Trophoblast cell (in vitro differentiated cells and primary cell): ENCODE data around the gene THRB.

Source experiments
- DNase-seq, 2 donors: peaks; one replicate each; pipeline ENCODE4 v3.0.0-alpha.2; 2016
- H2AFZ ChIP-seq: 2 replicates; pipeline ENCODE4 v1.6.1; 2013; ENCODE audit warnings: low read length, moderate library complexity, mild to moderate bottlenecking; ENCODE audit not compliant: insufficient read depth, poor library complexity
- H2AK5ac ChIP-seq: 2 replicates; pipeline ENCODE4 v1.6.1; 2013; ENCODE audit warnings: mild to moderate bottlenecking, low read length
- H2BK120ac ChIP-seq: 2 replicates; pipeline ENCODE4 v1.6.1; 2013; ENCODE audit warnings: low read length, mild to moderate bottlenecking, moderate library complexity; ENCODE audit not compliant: insufficient read depth, poor library complexity
- H2BK12ac ChIP-seq: 2 replicates; pipeline ENCODE4 v1.6.1; 2013; ENCODE audit warnings: mild to moderate bottlenecking, low read length, moderate library complexity
- H2BK5ac ChIP-seq: 2 replicates; pipeline ENCODE4 v1.6.1; 2013; ENCODE audit warnings: low read length, low read depth, moderate library complexity, mild to moderate bottlenecking; ENCODE audit not compliant: poor library complexity
- H3K14ac ChIP-seq: 2 replicates; pipeline ENCODE4 v1.6.1; 2013; ENCODE audit warnings: mild to moderate bottlenecking, low read length
- H3K18ac ChIP-seq: 2 replicates; pipeline ENCODE4 v1.6.1; 2013; ENCODE audit warnings: mild to moderate bottlenecking, low read length
- H3K23ac ChIP-seq: 2 replicates; pipeline ENCODE4 v1.6.1; 2013; ENCODE audit warnings: low read length
- H3K27ac ChIP-seq: 2 replicates; pipeline ENCODE4 v1.5.1; 2013; ENCODE audit warnings: low read depth, mild to moderate bottlenecking, inconsistent platforms, low read length, moderate library complexity
- H3K27me3 ChIP-seq: 2 replicates; pipeline ENCODE4 v1.6.1; 2013; ENCODE audit warnings: inconsistent platforms, mild to moderate bottlenecking, low read length, moderate library complexity; ENCODE audit not compliant: insufficient read depth
- H3K36me3 ChIP-seq, 2 experiments: 1 replicate in 1 of 2; 2 replicates in 1 of 2; pipeline ENCODE4 v1.6.1; 2013; ENCODE audit warnings: low read length in 2 of 2, mild to moderate bottlenecking in 2 of 2, moderate library complexity in 1 of 2; ENCODE audit not compliant: insufficient read depth in 2 of 2, control insufficient read depth in 1 of 2
- H3K4ac ChIP-seq: 2 replicates; pipeline ENCODE4 v1.6.1; 2013; ENCODE audit warnings: low read depth, mild to moderate bottlenecking, low read length, moderate library complexity
- H3K4me1 ChIP-seq, 2 experiments: 1 replicate in 1 of 2; 2 replicates in 1 of 2; pipeline ENCODE4 v1.6.1; 2013; ENCODE audit warnings: low read length in 2 of 2, mild to moderate bottlenecking in 2 of 2, moderate library complexity in 1 of 2; ENCODE audit not compliant: insufficient read depth in 2 of 2, control insufficient read depth in 1 of 2
- H3K4me2 ChIP-seq: 2 replicates; pipeline ENCODE4 v1.6.1; 2013; ENCODE audit warnings: inconsistent platforms, mild to moderate bottlenecking, low read length, moderate library complexity
- H3K4me3 ChIP-seq: 2 replicates; pipeline ENCODE4 v1.5.1; 2013; ENCODE audit warnings: mild to moderate bottlenecking, low read depth, low read length, inconsistent platforms
- H3K79me1 ChIP-seq: one replicate; pipeline ENCODE4 v1.6.1; 2013; ENCODE audit warnings: low read length
- H3K79me2 ChIP-seq: 2 replicates; pipeline ENCODE4 v1.6.1; 2013; ENCODE audit warnings: low read length, mild to moderate bottlenecking; ENCODE audit not compliant: control insufficient read depth, insufficient read depth, poor library complexity
- H3K9ac ChIP-seq: 2 replicates; pipeline ENCODE4 v1.6.1; 2013; ENCODE audit warnings: mild to moderate bottlenecking, low read length
- H3K9me3 ChIP-seq: 2 replicates; pipeline ENCODE4 v1.6.1; 2013; ENCODE audit warnings: low read depth, mild to moderate bottlenecking, control low read depth, inconsistent platforms, low read length; ENCODE audit not compliant: insufficient read depth
- H4K12ac ChIP-seq: 2 replicates; pipeline ENCODE4 v1.6.1; 2013; ENCODE audit warnings: low read depth, mild to moderate bottlenecking, low read length, moderate library complexity
- H4K8ac ChIP-seq: 2 replicates; pipeline ENCODE4 v1.6.1; 2013; ENCODE audit warnings: low read depth, mild to moderate bottlenecking, low read length, moderate library complexity
- H4K91ac ChIP-seq: one replicate; pipeline ENCODE4 v1.6.1; 2013; ENCODE audit warnings: low read depth, mild to moderate bottlenecking, low read length, moderate library complexity
- WGBS: extraction: QIAGEN DNeasy Blood & Tissue Kit; methylation state at CpG from one replicate; pipeline ENCODE4 v1.1.7; 2013; ENCODE audit warnings: missing lambda C conversion rate; ENCODE audit not compliant: insufficient read length, insufficient coverage; ENCODE audit errors: extremely low coverage; 5-methylcytosine and 5-hydroxymethylcytosine counted together

THRB gene

GRCh38 chr3:24503616-24504113 is 9.0 kb upstream of the THRB start:
- H3K18ac ChIP-seq = no peak overlapping the region
- no CpG with 5 or more reads among the region's 3 CpGs for WGBS
- H2BK12ac ChIP-seq = no peak overlapping the region
- H2AFZ ChIP-seq = no peak overlapping the region
- no peak overlapping the region for H3K27ac ChIP-seq
- H3K36me3 ChIP-seq = no peaks in the 10 kb centered on the region
- no peak overlapping the region for H2BK120ac ChIP-seq
- H2BK5ac ChIP-seq = no peak overlapping the region
- no peaks in the 10 kb centered on the region for H3K9me3 ChIP-seq
- no peak overlapping the region for H4K91ac ChIP-seq
- no peak overlapping the region for H3K4ac ChIP-seq
- H3K79me1 ChIP-seq = no peaks in the 10 kb centered on the region
- H4K12ac ChIP-seq = no peak overlapping the region
- H3K9ac ChIP-seq = no peak overlapping the region
- H3K4me3 ChIP-seq = no peak overlapping the region
- H3K14ac ChIP-seq = no peak overlapping the region
- H3K4me1 ChIP-seq = peaks cover 0 to 4% of the 10 kb centered on the region in 2 experiments
- no peak overlapping the region for H3K23ac ChIP-seq
- no peaks in the 10 kb centered on the region for H3K79me2 ChIP-seq
- no peak overlapping the region for H4K8ac ChIP-seq
- H3K27me3 ChIP-seq = no peaks in the 10 kb centered on the region
- DNase-seq = no peak
- H2AK5ac ChIP-seq = no peak overlapping the region
- H3K4me2 ChIP-seq = no peak overlapping the region

- Histone ChIP-seq H3K9ac (no peak overlapping the region), H3K4me2 (no peak overlapping the region), H3K4me3 (no peak overlapping the region), H3K36me3 (no peaks in the 10 kb centered on the region), H3K79me2 (no peaks in the 10 kb centered on the region), H2BK120ac (no peak overlapping the region), H3K27ac (no peak overlapping the region), H3K14ac (no peak overlapping the region), H3K9me3 (no peaks in the 10 kb centered on the region), H3K4ac (no peak overlapping the region), H3K4me1 (peaks cover 0 to 4% of the 10 kb centered on the region in 2 experiments), H2BK12ac (no peak overlapping the region), H4K8ac (no peak overlapping the region), H3K18ac (no peak overlapping the region), H3K79me1 (no peaks in the 10 kb centered on the region), H2AK5ac (no peak overlapping the region), H4K91ac (no peak overlapping the region), H2BK5ac (no peak overlapping the region), H3K23ac (no peak overlapping the region), H3K27me3 (no peaks in the 10 kb centered on the region), H4K12ac (no peak overlapping the region), H2AFZ (no peak overlapping the region)
- no peak for DNase-seq
- WGBS = no CpG with 5 or more reads among the region's 1 CpG
Observed at GRCh38 chr3:24502690-24503089, 8.0 kb upstream of the THRB start.

GRCh38 chr3:24500806-24501205 is 6.2 kb upstream of the THRB start:
- no peaks in the 10 kb centered on the region for H3K27me3 ChIP-seq
- peaks cover 3 to 5% of the 10 kb centered on the region in 2 experiments for H3K4me1 ChIP-seq
- no peaks in the 10 kb centered on the region for H3K79me1 ChIP-seq
- H3K18ac ChIP-seq = no peak overlapping the region
- no peaks in the 10 kb centered on the region for H3K79me2 ChIP-seq
- H3K9ac ChIP-seq = no peak overlapping the region
- DNase-seq = no peak
- no peak overlapping the region for H2BK5ac ChIP-seq
- no peak overlapping the region for H3K4me2 ChIP-seq
- H2BK120ac ChIP-seq = no peak overlapping the region
- H3K36me3 ChIP-seq = no peaks in the 10 kb centered on the region
- H4K12ac ChIP-seq = no peak overlapping the region
- no peak overlapping the region for H3K27ac ChIP-seq
- no peak overlapping the region for H3K4me3 ChIP-seq
- no peak overlapping the region for H3K4ac ChIP-seq
- no peak overlapping the region for H3K14ac ChIP-seq
- H2AFZ ChIP-seq = no peak overlapping the region
- no peak overlapping the region for H2BK12ac ChIP-seq
- no peak overlapping the region for H3K23ac ChIP-seq
- no peaks in the 10 kb centered on the region for H3K9me3 ChIP-seq
- no peak overlapping the region for H4K91ac ChIP-seq
- no CpG with 5 or more reads among the region's 1 CpG for WGBS
- H2AK5ac ChIP-seq = no peak overlapping the region
- no peak overlapping the region for H4K8ac ChIP-seq

- DNase-seq = no peak
- Histone ChIP-seq H3K4ac (no peak overlapping the region), H3K4me2 (no peak overlapping the region), H3K36me3 (no peaks in the 10 kb centered on the region), H3K27me3 (no peaks in the 10 kb centered on the region), H3K4me1 (peaks cover 3% of the 10 kb centered on the region in 2 experiments), H2BK120ac (no peak overlapping the region), H3K27ac (no peak overlapping the region), H3K79me2 (peaks cover 7% of the 10 kb centered on the region), H4K8ac (no peak overlapping the region), H2AFZ (no peak overlapping the region), H3K9me3 (no peaks in the 10 kb centered on the region), H2AK5ac (no peak overlapping the region), H3K9ac (no peak overlapping the region), H2BK5ac (no peak overlapping the region), H3K14ac (no peak overlapping the region), H3K4me3 (no peak overlapping the region), H3K79me1 (peaks cover 8% of the 10 kb centered on the region), H3K18ac (no peak overlapping the region), H2BK12ac (no peak overlapping the region), H3K23ac (no peak overlapping the region), H4K91ac (no peak overlapping the region), H4K12ac (no peak overlapping the region)
- WGBS = no CpG with 5 or more reads among the region's 3 CpGs
Observed at GRCh38 chr3:24499991-24500390, 5.3 kb upstream of the THRB start.
